Sigmoid colon (tissue), 7 donors: ENCODE data around the gene PSMD8. TPM values are rescaled to one million over a fixed set of nuclear protein-coding genes. Genes with fewer than 3 reads are reported as not detected.

Experiments used
- DNase-seq: peaks from one replicate; pipeline ENCODE4 v3.0.0-alpha.2; 2019
- H3K27ac ChIP-seq, 4 donors: fragments of 200-600 bp; sonication (generic); one replicate each; pipeline ENCODE4 v1.5.1; 2016 to 2019; ENCODE audit warnings: mild to moderate bottlenecking in 1 of 4
- H3K27me3 ChIP-seq, 3 donors: fragments of 200-600 bp; sonication (generic); one replicate each; pipeline ENCODE4 v1.5.1; 2019; ENCODE audit warnings: mild to moderate bottlenecking in 1 of 3
- H3K36me3 ChIP-seq, 4 donors: fragments of 200-600 bp; sonication (generic); one replicate each; pipeline ENCODE4 v1.5.1; 2016 to 2019
- H3K4me1 ChIP-seq, 4 donors: fragments of 200-600 bp; sonication (generic); one replicate each; pipeline ENCODE4 v1.5.1; 2017 to 2019
- H3K4me3 ChIP-seq, 4 donors: fragments of 200-600 bp; sonication (generic); one replicate each; pipeline ENCODE4 v1.5.1; 2017 to 2019; ENCODE audit warnings: mild to moderate bottlenecking in 2 of 4, moderate library complexity in 1 of 4
- H3K9me3 ChIP-seq, 4 donors: fragments of 200-600 bp in 3 of 4; sonication (generic) in 3 of 4; one replicate each; pipeline versions ENCODE4 v1.5.1 to v1.6.1; 2013 to 2019
- CTCF ChIP-seq, 4 experiments: fragments of 450-650 bp in 3 of 4; fragments of 200-600 bp in 1 of 4; IDR thresholded peaks; one replicate each; pipeline ENCODE4 v1.5.1; 2016 to 2019; ENCODE audit warnings: antibody characterized with exemption in 4 of 4, mild to moderate bottlenecking in 3 of 4, moderate library complexity in 2 of 4
- EP300 ChIP-seq, 4 donors: sonication (generic); formaldehyde crosslinking; IDR thresholded peaks; one replicate each; pipeline ENCODE4 v1.6.1; 2017; ENCODE audit warnings: antibody characterized with exemption in 4 of 4
- POLR2A ChIP-seq, 2 donors: fragments of 450-650 bp; IDR thresholded peaks; one replicate each; pipeline ENCODE4 v1.6.1; 2016; ENCODE audit warnings: antibody characterized with exemption in 2 of 2, mild to moderate bottlenecking in 2 of 2, moderate library complexity in 2 of 2
- POLR2AphosphoS5 ChIP-seq, 4 donors: sonication (generic); formaldehyde crosslinking; IDR thresholded peaks; one replicate each; pipeline ENCODE4 v1.6.1; 2017; ENCODE audit warnings: antibody characterized with exemption in 4 of 4
- WGBS, 2 donors: extraction: QIAGEN DNeasy Blood & Tissue Kit; methylation state at CpG; one replicate each; pipeline ENCODE4 v1.1.7; 2013; 5-methylcytosine and 5-hydroxymethylcytosine counted together
- intact Hi-C: fragments of 100-400 bp; cut with DNase I; formaldehyde crosslinking; loops from one replicate; pipeline ENCODE4 v1.15.1; 2023
- polyA plus RNA-seq, 3 donors: library from polyadenylated mRNA; stranded (reverse); fragments of 200-250 nt; gene quantifications; one replicate each; pipeline ENCODE4 v1.2.3, GENCODE V29; 2013
- total RNA-seq, 4 donors: library from RNA; depleted of rRNA; stranded (reverse); fragments of >200 nt; gene quantifications; one replicate each; pipeline ENCODE4 v1.1.0, GENCODE V29; 2016
- donor health status: healthy with polysubstance abuse.
- donor health status: Bipolar disorder and iron deficiency.
- donor health status: healthy.

Gene PSMD8
- total and polyA plus RNA-seq, 7 donors: 125 to 271 (median 147) TPM

DNA sequence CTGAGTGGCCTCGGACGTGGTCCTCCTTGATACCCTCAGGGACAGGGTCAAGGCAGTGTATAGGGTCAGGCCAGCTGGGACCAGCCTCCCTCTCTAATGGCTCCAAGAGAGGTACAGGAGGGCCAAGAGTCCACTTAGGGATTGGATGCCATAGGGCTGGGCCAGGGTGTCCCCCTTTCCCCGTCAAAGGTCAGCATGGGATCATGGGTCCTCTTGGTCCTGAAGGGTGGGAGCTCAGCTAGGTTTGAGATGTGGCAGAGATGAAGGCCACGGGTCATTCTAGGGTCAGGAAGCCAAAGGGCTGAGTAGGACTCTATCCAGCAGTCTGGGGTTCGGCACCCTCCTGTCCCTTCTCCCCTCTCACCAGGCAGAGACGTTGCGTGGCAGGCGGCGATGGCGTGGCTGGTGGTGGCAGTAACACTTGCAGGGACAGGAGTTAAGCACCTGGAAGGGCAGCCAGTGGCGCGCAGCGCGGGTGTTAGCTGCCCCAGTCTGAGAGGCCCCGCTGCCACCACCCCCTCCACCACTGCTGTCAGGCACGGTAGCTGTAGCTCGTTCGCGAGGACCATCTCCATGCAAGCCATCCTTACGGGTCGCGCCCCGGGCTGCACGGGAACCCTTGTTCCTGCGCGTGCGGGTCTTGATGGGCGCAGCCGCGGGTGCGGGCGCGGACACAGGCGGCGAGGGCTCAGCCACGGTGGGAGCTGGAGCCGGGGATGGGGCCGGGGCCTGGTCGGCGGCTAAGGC lies 10.9 kb downstream of the PSMD8 start:
- Histone ChIP-seq H3K4me3 (no peak overlapping the region), H3K4me1 (peaks cover 0 to 37% (median 33%) of the 10 kb centered on the region in 4 donors), H3K27me3 (peaks cover 15 to 99% (median 86%) of the 10 kb centered on the region in 3 donors), H3K36me3 (peaks cover 37 to 52% (median 39%) of the 10 kb centered on the region in 4 donors), H3K27ac (no peak overlapping the region), H3K9me3 (no peaks in the 10 kb centered on the region)
- no peak for TF ChIP-seq POLR2A (IDR thresholded peaks at IDR 0.05)
- no peak for TF ChIP-seq EP300 (IDR thresholded peaks at IDR 0.05)
- TF ChIP-seq POLR2AphosphoS5 (IDR thresholded peaks at IDR 0.05): no peak
- TF ChIP-seq CTCF (IDR thresholded peaks at IDR 0.05): no peak
- 89 to 92% methylated on average over 40 of the region's 40 CpGs for WGBS, 2 donors
- intact Hi-C loops: no loop called here
- no peak for DNase-seq

DNA sequence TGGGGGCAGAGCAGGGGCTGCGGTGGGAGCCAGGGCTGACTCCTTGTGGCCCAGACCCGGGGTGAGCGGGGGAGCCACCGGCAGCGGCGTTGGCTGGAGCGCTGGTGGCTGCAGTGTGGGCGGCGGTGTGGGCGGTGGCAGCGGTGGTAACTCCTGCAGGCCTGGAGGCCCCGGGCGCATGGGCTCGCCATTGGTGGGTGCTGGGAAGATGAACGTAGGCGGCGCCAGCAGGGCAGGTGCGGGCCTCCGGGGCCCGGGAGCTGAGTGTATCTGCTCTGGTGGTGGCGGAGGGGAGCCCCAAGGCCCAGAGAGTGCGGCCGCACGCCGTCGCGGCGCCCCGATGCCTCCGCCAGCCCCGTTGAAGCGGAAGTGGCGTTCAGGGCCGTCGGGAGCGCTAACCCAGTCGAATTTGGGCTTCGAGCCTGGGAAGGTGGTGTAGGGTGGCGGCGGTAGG lies 11.5 kb downstream of the PSMD8 start:
- Histone ChIP-seq H3K4me1 (peaks cover 0 to 37% (median 33%) of the 10 kb centered on the region in 4 donors), H3K4me3 (no peak overlapping the region), H3K9me3 (no peaks in the 10 kb centered on the region), H3K36me3 (peaks cover 33 to 46% (median 34%) of the 10 kb centered on the region in 4 donors), H3K27ac (no peak overlapping the region), H3K27me3 (peaks cover 15 to 99% (median 81%) of the 10 kb centered on the region in 3 donors)
- TF ChIP-seq EP300 (IDR thresholded peaks at IDR 0.05): no peak
- TF ChIP-seq POLR2AphosphoS5 (IDR thresholded peaks at IDR 0.05): no peak
- no peak for TF ChIP-seq POLR2A (IDR thresholded peaks at IDR 0.05)
- TF ChIP-seq CTCF (IDR thresholded peaks at IDR 0.05): no peak
- 62 to 88% methylated on average over 40 of the region's 40 CpGs for WGBS, 2 donors
- intact Hi-C loops: no loop called here
- DNase-seq: no peak

DNA sequence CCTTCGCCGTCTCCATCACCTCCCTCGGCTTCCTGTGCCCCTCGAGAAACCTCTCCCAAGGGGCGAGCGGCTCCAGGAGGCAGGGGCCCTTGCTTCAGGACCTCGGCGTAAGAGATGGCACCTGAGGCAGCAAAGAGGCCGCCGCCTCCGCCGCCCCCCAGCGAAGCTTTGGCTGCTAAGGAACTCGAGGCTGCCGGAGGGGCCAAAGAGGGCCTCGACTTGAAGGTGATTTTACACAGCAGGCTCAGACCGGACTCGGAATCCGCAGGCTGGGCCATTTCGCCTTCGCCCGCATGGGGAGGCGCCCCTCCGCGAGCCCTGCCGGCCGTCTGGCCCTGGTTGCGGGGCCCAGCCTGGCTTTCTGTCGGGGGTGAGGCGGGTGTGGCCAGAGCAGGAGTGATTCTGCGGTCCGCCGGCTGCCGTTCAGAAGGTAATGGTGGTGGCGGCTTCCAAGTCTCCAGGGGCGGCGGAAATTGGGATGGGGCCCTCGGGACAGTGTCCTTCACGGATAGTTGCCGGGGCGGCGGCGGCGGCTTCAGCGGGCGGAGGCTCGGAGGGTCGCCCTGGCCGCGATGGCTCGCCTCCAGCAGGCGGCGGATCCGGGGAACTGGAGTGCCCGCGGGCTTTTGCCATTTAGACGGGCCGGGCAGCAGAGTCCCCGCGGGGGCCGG lies 12.1 kb downstream of the PSMD8 start:
- Histone ChIP-seq H3K36me3 (peaks cover 27 to 40% (median 28%) of the 10 kb centered on the region in 4 donors), H3K4me1 (peaks cover 0 to 37% (median 33%) of the 10 kb centered on the region in 4 donors), H3K4me3 (peak overlapping the region in 2 of 4 donors; percentile 44 to 52), H3K27me3 (peaks cover 15 to 95% (median 75%) of the 10 kb centered on the region in 3 donors), H3K9me3 (no peaks in the 10 kb centered on the region), H3K27ac (no peak overlapping the region)
- TF ChIP-seq EP300 (IDR thresholded peaks at IDR 0.05) (no peak), POLR2AphosphoS5 (IDR thresholded peaks at IDR 0.05) (no peak), POLR2A (IDR thresholded peaks at IDR 0.05) (no peak), CTCF (IDR thresholded peaks at IDR 0.05) (no peak)
- DNase-seq: no peak
- 42 to 56% methylated on average over 61 of the region's 61 CpGs for WGBS, 2 donors
- intact Hi-C loops: no loop called here

DNA sequence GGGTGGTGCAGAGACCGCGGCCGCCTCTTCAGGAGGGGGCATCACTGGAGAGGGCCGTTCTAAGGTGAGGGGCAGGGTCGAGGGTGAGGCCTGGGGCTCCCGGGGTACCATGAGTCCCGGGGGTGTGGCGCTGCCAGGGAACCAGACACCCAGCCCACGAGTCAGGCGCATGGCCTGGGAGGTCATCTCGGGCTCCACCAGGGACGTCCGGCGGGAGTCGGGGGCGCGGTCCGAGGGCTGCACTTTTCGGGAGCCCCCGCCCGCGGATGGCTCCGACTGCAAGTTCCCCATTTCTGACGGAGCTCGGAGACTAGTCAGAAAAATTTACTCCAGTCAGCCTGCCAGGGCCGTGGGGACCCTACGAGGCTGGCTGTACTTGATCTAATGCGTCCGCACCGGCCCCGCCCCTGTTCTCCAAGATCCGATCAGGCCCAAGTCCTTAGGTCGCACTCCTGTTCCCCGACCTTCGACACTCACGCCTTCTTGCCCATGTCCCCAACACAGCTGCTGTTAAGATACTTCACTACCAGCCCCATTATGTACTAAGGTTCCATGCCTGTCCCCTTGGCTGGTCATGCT lies 12.7 kb downstream of the PSMD8 start:
- WGBS, 2 donors: 4 to 7% methylated on average over 36 of the region's 36 CpGs
- Histone ChIP-seq H3K9me3 (no peaks in the 10 kb centered on the region), H3K27ac (peak overlapping the region in 2 of 4 donors; percentile 60 to 77), H3K4me1 (peaks cover 0 to 37% (median 33%) of the 10 kb centered on the region in 4 donors), H3K36me3 (peaks cover 21 to 34% (median 22%) of the 10 kb centered on the region in 4 donors), H3K27me3 (peaks cover 15 to 89% (median 69%) of the 10 kb centered on the region in 3 donors), H3K4me3 (peak overlapping the region in 3 of 4 donors; percentile 32 to 52 (median 44))
- TF ChIP-seq POLR2AphosphoS5 (IDR thresholded peaks at IDR 0.05) (no peak), POLR2A (IDR thresholded peaks at IDR 0.05) (no peak), EP300 (IDR thresholded peaks at IDR 0.05) (no peak), CTCF (IDR thresholded peaks at IDR 0.05) (no peak)
- intact Hi-C loops: no loop called here
- no peak for DNase-seq
